CMK (cell line): Measurements from ENCODE around the gene RIN3.
"Not testable (repeated sequence)": the region's sequence is repeated elsewhere in the genome, so short reads cannot be mapped to it uniquely, and the experiment has no call there.

Experiments used
- DNase-seq: peaks from one replicate; pipeline ENCODE4 v3.0.0-alpha.2; 2010; ENCODE audit warnings: low read depth

The RIN3 gene

DNA sequence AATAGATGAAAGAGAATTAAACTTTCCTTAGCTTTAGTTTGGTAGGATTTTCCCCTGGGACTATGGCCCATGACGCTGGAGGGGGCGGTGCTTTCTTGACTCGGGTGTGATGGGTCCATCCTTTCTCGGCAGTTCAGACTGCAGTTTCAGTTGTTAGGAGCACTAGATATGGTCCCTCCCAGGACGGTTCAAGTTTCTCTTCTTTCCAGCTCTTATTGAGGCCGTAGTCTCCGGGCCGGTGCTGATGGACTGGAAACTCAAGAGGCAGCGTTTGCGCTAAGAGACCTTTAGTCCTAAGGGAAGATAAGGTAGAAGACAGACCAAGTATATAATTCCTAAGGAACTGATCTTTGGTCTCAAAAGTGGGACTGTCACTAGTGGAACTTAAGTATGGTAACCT is 111.2 kb downstream of the RIN3 start:
- DNase-seq: no peak

- no peak for DNase-seq
Measured at GRCh38 chr14:92625213-92625612, 111.6 kb downstream of the RIN3 start.

DNA sequence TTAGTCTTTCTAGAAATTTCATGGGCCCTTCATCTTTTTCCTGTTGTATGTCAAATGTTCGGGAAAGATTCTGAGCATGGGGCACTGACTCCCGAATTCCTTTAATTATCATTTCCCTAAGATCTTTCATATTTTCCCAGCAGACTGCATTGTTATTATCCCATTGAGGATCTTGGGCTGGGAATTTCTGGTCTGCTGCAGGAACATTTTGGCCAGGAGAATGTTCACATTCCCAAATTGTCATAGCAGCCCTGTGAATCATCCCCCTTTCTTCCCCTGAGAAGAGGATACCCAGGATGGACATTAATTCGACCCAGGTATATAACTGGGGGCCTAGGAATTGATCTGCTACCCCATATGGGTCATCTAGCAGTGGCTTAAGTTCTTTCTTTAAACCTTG is 112.5 kb downstream of the RIN3 start:
- no peak for DNase-seq

DNA sequence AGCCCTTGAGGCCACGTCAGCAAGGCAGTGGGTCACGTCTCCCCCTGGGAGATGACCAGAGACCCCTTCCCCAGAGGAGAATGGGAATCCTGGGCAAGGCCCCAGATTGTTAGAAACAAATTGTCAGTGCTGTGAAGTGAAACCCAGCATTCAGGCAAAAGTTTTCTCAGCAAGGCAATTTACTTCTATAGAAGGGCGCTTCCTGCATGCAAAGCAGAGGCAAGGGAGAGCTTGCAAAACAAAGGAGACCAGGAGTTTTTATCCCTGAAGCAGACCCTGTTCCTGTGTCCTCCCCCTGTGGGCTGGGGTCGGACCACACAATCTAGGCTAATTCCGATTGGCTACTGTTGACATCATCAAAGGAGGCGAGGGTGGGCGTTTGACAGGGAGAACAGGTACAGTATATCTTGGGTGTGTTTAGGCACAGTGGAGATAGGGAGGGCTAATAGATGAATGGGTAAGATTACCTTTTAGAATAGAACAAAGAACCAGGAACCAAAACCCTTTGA is 114.2 kb downstream of the RIN3 start:
- no peak for DNase-seq

- DNase-seq: no peak
Measured at GRCh38 chr14:92628636-92629035, 115.1 kb downstream of the RIN3 start.

- DNase-seq: no peak
Measured at GRCh38 chr14:92630367-92630766, 116.8 kb downstream of the RIN3 start.

DNA sequence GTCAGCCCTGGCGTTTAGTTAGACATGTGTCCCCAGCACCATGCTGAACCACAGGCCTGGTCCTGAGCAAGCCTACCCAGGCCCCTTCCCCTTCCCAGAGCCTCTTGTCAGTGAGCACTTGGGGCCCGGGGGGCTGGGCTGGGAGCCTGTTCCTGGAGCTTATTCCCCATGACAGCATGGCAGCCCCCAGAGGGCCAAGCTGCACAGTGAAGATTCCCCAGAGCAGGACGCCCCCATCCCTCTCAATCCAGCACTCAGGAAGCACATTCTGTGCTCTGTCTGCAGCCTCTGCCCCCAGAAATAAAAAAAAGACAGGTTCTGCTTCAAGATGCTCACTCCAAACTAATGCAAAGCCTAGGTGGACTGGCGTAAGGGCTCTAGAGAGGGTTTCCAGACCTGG is 117.5 kb downstream of the RIN3 start:
- DNase-seq: no peak

DNA sequence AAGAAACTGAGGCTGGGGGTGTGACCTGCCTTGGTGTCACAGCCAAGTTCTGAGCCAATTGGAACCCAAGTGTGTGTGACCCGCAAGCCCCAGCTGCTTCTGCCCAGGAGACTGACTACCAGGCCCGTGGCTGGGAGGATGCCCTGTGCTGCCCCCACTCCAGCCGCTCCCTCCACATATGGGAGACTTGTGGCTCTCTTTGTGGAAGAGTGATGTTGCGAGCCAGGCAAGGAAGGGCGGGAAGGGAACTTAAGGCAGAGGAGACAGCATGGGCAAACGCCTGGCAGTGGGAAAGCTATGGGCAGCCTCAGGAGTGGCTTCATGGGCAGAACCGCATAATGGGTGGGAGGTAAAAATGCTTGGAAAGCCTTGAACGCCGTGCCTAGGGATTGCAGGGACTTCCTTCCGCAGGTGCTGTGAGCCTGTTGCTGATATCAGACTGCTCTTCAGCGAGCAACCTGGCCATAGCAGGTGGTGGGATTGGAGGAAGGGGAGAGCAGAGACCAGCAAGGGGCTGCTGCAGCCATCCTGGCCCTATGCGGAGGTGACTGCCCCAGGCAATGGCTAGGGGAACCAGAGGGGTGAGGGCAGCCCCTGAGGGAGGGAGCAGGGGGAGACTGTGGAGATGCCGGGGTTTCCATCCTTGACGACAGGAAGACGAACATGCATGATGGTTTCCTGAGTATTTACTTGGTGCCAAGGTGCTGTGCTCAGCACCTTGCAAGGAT is 119.1 kb downstream of the RIN3 start:
- DNase-seq: no peak

GRCh38 chr14:92633274-92633616 is 119.7 kb downstream of the RIN3 start:
- no peak for DNase-seq

GRCh38 chr14:92633724-92634123 is 120.1 kb downstream of the RIN3 start:
- DNase-seq: no peak

DNA sequence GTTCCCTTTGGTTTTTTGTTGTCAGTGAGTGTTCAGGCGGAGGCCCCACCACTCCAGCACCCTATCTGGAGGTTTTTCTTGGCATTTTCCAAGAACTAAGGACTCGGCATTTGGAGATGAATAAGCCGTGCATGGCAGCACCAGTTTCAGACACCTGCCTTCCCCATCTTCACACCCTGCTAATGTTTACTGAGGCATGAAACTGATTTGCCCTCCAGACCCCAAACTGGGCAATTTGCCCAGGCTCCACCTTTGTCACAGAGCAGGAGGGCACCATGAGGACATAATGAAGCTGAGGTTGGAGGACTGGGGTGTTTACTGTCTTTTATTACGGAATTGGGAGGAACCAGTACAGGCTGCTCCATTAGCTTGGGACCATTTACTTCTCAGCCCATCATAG is 121.5 kb downstream of the RIN3 start:
- no peak for DNase-seq

- DNase-seq: no peak
Measured at GRCh38 chr14:92635896-92636295, 122.3 kb downstream of the RIN3 start.

DNA sequence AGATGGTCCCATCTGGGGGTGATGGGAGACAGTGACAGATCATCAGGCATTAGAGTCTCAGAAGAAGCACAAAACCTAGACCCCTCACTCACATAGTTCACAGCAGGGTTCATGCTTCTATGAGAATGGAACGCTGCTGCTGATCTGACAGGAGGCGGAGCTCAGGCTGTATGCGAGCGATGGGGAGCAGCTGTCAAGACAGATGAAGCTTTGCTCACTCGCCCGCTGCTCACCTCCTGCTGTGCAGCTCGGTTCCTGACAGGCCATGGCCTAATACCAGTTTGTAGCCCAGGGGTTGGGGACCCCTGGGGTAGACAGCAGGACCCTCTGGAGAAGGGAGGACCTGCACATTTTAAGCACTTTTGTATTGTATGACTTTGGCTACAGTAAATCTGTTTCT is 123.6 kb downstream of the RIN3 start:
- no peak for DNase-seq

DNA sequence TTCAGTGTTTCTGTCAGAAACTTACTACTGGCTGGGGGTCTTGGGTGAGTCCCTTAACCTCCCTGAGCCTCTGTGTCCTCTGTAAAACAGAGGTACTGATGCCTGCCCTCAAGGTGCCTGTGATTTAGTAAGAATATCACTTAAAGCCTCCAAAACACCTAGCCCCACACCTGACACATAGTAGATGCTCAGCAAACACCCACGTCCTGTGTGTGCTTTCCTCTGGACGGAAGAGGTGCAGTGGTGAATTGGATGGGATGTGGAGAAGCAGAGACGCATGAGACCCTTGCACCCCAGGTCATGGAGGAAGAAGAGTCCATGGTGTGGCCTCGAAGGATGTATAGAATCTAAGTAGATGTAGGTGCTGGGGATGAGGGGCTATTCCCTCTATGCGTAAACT is 124.3 kb downstream of the RIN3 start:
- DNase-seq: no peak

- no peak for DNase-seq
Measured at GRCh38 chr14:92638266-92638665, 124.7 kb downstream of the RIN3 start.

DNA sequence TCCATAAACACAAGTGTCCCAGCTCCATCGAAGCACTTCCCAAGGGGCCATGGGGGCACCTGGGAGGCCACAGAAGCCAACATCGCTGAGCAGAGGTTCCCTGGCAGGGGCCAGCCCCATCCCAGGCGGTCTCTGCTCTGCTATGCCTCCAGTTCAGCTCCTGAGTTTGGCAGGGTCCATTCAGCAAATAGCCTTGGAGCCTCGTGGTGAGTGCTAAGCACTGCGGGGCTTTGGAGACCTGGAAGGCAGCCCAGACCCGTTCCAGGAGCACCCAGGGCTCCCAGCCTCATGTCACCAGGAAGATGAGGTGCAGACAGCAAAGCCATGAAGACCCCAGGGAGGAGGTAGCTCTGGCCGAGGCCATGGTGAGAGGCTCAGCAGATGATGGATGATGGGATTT is 125.3 kb downstream of the RIN3 start:
- no peak for DNase-seq

- DNase-seq: not testable (repeated sequence)
Measured at GRCh38 chr14:92639472-92640117, 126.0 kb downstream of the RIN3 start.

- no peak for DNase-seq
Measured at GRCh38 chr14:92641306-92641705, 127.7 kb downstream of the RIN3 start.

- DNase-seq: no peak
Measured at GRCh38 chr14:92644171-92644969, 130.8 kb downstream of the RIN3 start.

DNA sequence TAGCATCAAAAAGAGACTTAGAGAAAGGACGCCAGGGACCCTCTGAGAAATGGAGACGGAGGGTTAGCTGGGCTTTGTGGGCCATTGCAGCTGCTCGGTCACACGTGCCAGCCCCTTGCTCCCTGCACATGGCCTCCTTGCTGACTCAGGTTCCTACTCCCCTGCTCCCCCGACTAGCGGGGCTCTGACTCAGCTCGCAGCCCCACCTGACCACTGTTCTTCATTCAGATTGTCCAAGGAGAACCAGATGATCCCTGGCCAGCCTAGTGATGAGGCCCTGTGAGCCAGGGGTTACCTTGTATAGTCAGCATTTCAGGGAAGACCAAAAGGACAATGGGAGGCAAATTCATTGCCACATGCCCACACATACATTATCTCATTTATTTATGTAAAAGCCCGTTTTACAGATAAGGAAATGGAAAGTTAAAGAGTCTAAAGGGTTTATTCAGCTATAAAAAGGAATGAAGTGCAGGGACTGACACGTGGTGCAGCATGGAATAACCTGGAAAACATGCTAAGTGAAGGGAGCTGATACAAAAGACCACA is 131.5 kb downstream of the RIN3 start:
- DNase-seq: no peak

DNA sequence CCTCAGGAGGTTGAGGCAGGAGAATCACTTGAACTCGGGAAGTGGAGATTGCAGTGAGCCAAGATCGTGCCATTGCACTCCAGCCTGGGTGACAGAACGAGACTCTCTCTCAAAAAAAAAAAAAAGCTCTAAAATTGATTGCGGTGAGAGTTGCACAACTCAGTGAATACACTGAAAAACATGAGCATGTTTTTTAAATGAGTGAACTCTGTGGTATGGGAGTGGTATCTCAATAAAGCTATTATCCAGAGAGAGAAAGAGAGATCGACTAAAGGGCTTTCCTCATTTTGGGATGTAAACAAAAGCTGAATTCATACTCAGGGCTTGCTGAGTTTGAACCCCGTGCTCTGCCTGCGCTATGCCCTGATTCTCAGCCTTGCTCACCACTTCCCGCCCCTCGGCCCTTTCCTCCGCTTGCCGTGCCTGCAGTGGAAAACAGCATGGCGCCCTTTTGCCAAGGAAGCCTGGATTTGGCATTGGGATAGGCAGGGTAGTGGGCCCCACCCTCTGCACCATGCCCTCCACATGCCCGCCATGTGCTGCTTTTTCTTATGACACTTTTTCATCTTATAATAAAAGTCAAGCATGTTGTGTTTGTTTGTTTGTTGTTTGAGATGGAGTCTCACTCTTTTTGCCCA is 132.4 kb downstream of the RIN3 start:
- no peak for DNase-seq
